ENCODE measurements around the gene GALNT17. TPM values are rescaled to one million over a fixed set of nuclear protein-coding genes. Genes with fewer than 3 reads are reported as not detected.
"Not testable (repeated sequence)": the region's sequence is repeated elsewhere in the genome, so short reads cannot be mapped to it uniquely, and the experiment has no call there.

The GALNT17 gene
- total RNA-seq, 1 donor from 2014 or later = 3.9 TPM

DNA sequence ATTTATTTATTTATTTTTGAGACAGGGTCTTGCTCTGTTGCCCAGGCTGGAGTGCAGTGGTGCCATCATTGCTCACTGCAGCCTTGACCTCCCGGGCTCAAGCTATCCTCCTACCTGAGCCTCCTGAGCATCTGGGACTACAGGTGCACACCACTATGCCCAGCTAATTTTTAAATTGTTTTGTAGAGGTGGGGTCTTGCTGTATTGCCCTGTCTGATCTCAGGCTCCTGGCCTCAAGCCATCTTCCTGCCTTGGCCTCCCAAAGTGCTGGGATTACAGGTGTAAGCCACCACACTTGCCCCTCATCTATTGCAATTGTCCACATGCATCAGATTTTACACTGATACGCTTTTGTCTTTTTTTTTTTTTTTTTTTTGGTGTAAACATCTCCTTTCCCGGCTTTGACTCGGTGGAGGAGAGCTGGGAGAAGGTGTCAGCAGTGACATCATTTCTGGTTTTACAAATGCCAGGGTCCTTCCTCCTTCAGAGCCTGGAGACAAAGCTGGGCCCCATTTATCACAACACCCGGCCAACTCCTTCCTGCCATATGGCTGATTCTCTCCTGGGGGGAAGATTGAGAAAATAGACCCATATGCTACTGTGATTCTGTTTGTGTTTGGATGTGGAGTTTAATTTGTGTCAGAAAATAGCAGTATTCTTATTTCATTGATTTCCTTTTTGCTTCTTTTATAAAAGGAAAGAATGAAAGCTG, 61.3 kb downstream of the GALNT17 start:
- Mint-ChIP-seq H3K9me3 (ENCODE audit: low read depth) (peaks cover 14% of the 10 kb centered on the region), H3K27ac (no peak overlapping the region)
- DNase-seq (ENCODE audit: low spot score, unreplicated experiment) = no peak

DNA sequence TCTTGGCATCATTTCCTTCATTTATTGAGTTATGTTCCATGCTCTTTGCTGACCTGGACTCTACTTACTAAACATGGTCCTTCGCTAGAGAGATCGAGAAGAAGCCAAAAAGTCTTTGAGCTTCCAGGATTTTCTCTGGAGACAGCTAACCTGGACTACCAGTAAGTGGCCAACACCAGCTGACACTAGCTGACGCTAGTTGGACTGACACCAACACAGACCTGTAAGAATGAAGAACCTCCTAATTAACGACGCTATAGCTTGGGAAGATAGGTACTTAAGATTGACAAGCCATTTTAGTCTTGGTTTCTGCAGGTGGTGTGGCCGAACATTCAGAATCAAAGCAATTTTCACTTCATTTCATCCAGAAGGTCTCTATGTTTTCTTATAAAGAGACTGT, 66.4 kb downstream of the GALNT17 start:
- TF ChIP-seq, protein P1, sequence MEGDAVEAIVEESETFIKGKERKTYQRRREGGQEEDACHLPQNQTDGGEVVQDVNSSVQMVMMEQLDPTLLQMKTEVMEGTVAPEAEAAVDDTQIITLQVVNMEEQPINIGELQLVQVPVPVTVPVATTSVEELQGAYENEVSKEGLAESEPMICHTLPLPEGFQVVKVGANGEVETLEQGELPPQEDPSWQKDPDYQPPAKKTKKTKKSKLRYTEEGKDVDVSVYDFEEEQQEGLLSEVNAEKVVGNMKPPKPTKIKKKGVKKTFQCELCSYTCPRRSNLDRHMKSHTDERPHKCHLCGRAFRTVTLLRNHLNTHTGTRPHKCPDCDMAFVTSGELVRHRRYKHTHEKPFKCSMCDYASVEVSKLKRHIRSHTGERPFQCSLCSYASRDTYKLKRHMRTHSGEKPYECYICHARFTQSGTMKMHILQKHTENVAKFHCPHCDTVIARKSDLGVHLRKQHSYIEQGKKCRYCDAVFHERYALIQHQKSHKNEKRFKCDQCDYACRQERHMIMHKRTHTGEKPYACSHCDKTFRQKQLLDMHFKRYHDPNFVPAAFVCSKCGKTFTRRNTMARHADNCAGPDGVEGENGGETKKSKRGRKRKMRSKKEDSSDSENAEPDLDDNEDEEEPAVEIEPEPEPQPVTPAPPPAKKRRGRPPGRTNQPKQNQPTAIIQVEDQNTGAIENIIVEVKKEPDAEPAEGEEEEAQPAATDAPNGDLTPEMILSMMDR (IDR thresholded peaks at IDR 0.05; ENCODE audit: unreplicated experiment) = no peak
- Mint-ChIP-seq H3K27ac (no peak overlapping the region), H3K4me1 (ENCODE audit: low read depth) (no peaks in the 10 kb centered on the region), H3K4me3 (ENCODE audit: low read depth) (no peak overlapping the region), H3K27me3 (no peaks in the 10 kb centered on the region), H3K9me3 (ENCODE audit: low read depth) (peaks cover 4% of the 10 kb centered on the region), H3K36me3 (ENCODE audit: insufficient read depth) (no peaks in the 10 kb centered on the region)
- DNase-seq (ENCODE audit: low spot score, unreplicated experiment) = no peak

More for the DNA sequence above, 61.3 kb downstream of the GALNT17 start:
- Mint-ChIP-seq H3K4me1 (ENCODE audit: low read depth) (no peaks in the 10 kb centered on the region), H3K36me3 (ENCODE audit: insufficient read depth) (peaks cover 4% of the 10 kb centered on the region), H3K27me3 (no peaks in the 10 kb centered on the region), H3K4me3 (ENCODE audit: low read depth) (no peak overlapping the region)
- TF ChIP-seq, protein P1 (IDR thresholded peaks at IDR 0.05; ENCODE audit: unreplicated experiment) = no peak

DNA sequence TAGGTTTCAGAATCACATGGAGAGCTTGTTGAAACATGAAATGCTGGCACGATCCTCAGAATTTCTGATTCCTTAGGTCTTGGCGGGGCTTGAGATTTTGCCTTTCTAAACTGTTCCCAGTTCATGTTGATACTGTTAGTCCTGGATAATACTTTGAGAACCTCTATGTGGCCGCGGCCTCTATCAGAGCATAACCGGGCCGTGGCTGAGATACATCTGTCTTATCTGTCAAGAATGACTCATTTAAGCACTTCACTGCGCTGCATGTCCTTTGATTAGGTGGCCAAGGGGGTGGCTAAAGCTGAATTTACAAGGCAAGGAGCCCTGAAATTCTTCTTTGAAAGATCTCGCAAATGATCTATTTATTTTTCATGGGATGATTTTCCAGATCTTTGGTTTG, 66.9 kb downstream of the GALNT17 start:
- H3K4me1 Mint-ChIP-seq (ENCODE audit: low read depth) = no peaks in the 10 kb centered on the region
- peaks cover 9% of the 10 kb centered on the region for H3K9me3 Mint-ChIP-seq (ENCODE audit: low read depth)
- no peak overlapping the region for H3K27ac Mint-ChIP-seq
- H3K27me3 Mint-ChIP-seq = no peaks in the 10 kb centered on the region
- no peak for DNase-seq (ENCODE audit: low spot score, unreplicated experiment)
- H3K36me3 Mint-ChIP-seq (ENCODE audit: insufficient read depth) = no peaks in the 10 kb centered on the region
- TF ChIP-seq, protein P1 (IDR thresholded peaks at IDR 0.05; ENCODE audit: unreplicated experiment) = no peak
- H3K4me3 Mint-ChIP-seq (ENCODE audit: low read depth) = no peak overlapping the region

DNA sequence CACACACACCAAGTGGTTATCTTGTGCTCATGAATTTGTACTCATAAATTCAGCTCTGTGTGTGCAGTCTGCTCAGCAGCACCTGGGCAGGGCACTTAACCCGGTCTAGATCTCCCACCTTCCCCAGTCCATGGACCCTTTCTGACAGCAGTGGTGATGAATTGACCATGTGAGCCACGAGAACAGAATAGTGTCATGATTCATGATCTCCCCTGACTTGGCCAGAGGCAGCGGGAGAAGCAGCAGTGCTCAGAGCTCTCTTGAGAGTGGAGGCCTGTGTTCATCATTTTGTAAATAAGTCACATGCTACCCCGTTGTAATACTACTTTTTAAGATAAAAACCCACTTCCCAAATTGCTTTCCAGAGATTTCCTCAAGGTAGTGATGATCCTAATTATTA, 74.2 kb downstream of the GALNT17 start:
- TF ChIP-seq, protein P1 (IDR thresholded peaks at IDR 0.05; ENCODE audit: unreplicated experiment) = no peak
- DNase-seq (ENCODE audit: low spot score, unreplicated experiment) = no peak
- Mint-ChIP-seq H3K4me3 (ENCODE audit: low read depth) (no peak overlapping the region), H3K27me3 (no peaks in the 10 kb centered on the region), H3K36me3 (ENCODE audit: insufficient read depth) (peaks cover 2% of the 10 kb centered on the region), H3K9me3 (ENCODE audit: low read depth) (peaks cover 10% of the 10 kb centered on the region), H3K4me1 (ENCODE audit: low read depth) (no peaks in the 10 kb centered on the region), H3K27ac (no peak overlapping the region)

DNA sequence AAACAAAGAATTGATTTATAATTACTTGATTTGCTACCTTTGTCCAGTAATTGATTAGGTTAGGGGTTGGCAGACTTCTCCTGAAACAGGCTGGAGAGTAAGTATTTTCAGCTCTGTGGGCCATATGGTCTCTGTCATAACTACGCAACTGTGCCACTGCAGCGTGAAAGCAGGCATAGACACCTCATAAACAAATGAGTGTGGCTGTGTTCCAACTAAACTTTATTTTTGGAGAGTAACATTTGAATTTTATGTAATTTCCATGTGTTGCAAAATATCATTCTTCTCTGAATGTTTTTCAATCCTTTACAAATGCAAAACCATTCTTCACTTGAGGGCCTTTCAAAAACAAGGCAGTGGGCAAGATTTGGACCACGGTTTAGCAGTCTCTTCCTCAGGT, 76.9 kb downstream of the GALNT17 start:
- TF ChIP-seq, protein P1 (IDR thresholded peaks at IDR 0.05; ENCODE audit: unreplicated experiment) = no peak
- DNase-seq (ENCODE audit: low spot score, unreplicated experiment) = no peak
- Mint-ChIP-seq H3K36me3 (ENCODE audit: insufficient read depth) (peaks cover 4% of the 10 kb centered on the region), H3K27me3 (no peaks in the 10 kb centered on the region), H3K4me1 (ENCODE audit: low read depth) (no peaks in the 10 kb centered on the region), H3K9me3 (ENCODE audit: low read depth) (peaks cover 13% of the 10 kb centered on the region), H3K27ac (no peak overlapping the region), H3K4me3 (ENCODE audit: low read depth) (no peak overlapping the region)

DNA sequence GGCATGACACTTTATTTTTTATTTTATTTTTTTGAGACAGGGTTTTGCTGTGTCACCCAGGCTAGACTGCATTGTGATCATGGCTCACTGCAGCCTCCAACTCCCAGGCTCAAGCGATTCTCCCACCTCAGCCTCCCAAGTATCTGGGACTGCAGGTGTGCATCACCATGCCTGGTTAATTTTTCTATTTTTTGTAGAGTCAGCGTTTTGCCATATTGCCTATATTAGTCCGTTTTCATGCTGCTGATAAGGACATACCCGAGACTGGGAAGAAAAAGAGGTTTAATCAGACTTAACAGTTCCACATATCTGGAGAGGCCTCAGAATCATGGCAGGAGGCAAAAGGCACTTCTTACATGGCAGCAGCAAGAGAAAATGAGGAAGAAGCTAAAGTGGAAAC, 77.5 kb downstream of the GALNT17 start:
- H3K4me1 Mint-ChIP-seq (ENCODE audit: low read depth); H3K36me3 Mint-ChIP-seq (ENCODE audit: insufficient read depth); DNase-seq (ENCODE audit: low spot score, unreplicated experiment); H3K4me3 Mint-ChIP-seq (ENCODE audit: low read depth); H3K27me3 Mint-ChIP-seq; H3K27ac Mint-ChIP-seq: not testable (repeated sequence)
- peaks cover 12% of the 10 kb centered on the region for H3K9me3 Mint-ChIP-seq (ENCODE audit: low read depth)

Data from progenitor cell of endocrine pancreas (in vitro differentiated cells).